ENCODE results near the gene LPCAT2. TPM values are rescaled to one million over a fixed set of nuclear protein-coding genes. Genes with fewer than 3 reads are reported as not detected.

The LPCAT2 gene
- total RNA-seq, 1 experiment from 2014 or later: not detected

DNA sequence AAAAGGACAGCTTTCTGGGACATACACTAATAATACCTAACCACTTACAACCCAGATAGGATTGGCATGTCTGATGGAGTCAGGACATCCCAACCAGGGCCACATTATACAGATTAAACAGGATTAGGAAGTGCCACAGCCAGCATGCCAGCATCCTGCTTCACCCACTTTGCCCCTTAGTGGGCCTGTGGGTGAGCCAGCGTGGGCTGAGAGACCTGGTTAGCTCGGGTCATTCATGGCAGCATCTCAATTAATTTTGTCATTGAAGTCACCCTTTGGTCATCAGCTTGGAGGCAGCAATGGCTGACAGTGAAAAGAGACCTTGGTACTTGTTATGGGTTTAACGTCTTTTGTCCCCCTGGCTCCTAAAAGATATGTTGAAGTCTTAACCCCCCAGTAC lies 117.0 kb downstream of the LPCAT2 start:
- DNase-seq (ENCODE audit: low spot score): no peak
- in situ Hi-C loops (cut with HindIII; ENCODE audit: low sequenced_read_pairs): no loop called here

DNA sequence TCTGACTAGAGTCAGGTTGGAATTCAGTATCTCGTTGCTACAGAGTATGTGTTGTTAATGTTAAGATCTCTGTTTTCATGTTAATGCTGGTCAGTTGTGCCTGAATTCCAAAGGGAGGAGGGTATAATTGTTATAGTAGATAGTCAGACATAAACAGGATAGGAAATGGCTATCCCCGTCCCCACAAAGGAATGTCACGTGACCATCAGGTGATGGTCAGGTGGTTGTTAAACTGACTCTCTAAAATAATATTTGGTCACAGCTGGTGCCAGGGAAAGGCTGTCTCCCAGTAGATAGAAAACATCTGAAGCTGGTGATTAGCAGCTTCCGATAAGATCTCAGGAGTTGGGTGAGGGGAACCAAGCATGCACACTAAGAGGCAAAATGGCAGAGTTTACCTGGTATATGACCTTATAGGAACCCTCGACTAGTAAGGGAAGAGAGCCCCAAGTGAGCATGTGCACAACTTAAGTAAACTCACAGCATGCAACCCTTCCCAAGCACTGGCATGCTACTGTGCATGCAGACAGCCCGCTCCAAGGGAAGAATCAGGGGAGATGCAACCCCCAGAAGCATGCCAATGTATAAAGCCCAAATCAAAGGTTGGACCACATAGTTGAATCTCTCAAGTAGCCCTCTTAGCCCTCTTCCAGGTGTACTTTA lies 119.6 kb downstream of the LPCAT2 start:
- no peak for DNase-seq (ENCODE audit: low spot score)
- in situ Hi-C loops (cut with HindIII; ENCODE audit: low sequenced_read_pairs): no loop called here

DNA sequence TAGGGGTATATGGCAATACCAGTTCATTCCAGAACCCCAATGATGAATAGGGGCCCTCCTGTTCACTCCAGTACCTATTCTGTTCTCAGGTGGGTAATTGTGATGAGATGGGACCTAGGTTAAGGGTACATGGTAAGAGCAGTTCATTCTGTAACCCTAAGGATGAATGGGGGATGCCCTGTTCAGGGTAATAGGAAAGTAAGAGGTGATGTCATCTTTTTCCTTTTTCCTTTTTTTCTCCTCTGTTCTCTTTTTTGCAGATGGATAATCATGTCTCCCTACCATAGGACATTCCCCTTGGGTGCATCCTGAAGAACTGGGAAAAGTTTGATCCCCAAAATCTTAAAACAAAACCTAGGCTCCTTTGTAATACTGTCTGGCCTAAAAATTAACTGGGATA lies 121.9 kb downstream of the LPCAT2 start:
- in situ Hi-C loops (cut with HindIII; ENCODE audit: low sequenced_read_pairs): no loop called here

DNA sequence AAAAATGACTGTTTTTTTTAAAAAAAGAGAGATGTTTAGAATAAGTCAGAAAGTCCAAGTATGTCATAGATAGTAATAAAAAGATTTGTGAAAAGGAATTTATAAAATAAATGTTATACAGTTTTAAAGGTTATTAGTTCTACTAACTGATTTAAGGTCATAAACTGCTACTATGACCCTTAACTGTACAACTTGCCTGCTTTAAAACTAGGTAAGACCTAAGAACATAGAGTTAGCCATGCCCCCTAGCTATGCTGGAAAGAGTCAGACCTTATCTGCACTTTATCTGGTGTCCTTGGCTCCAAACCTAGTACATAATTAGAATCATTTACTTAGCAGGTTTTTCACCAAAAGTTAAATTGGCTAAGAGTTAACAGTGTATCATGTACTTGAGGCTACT lies 123.4 kb downstream of the LPCAT2 start:
- in situ Hi-C loops (cut with HindIII; ENCODE audit: low sequenced_read_pairs): no loop called here
- DNase-seq (ENCODE audit: low spot score): no peak

More for the DNA sequence above, 121.9 kb downstream of the LPCAT2 start:
- no peak for DNase-seq (ENCODE audit: low spot score)

DNA sequence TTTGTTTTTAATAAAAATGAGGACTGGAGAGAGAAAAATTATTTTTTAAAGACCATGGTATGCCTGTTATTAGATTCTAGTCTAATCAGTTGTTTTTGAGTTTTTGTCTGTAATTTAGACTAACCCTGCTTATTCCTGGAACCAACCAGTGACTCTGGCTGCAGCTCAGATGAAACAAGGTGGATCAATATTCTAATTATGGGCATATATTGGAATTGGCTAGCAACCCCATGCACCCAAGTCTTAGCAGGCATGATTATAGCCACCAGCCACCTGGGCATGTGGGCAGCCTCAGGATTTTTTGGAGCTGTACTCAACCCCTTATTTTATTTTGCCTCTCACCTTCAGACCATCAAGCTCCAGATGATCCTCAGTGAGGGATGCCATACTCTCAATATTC lies 125.3 kb downstream of the LPCAT2 start:
- no peak for DNase-seq (ENCODE audit: low spot score)
- in situ Hi-C loops (cut with HindIII; ENCODE audit: low sequenced_read_pairs): no loop called here

Other genes starting within 250 kb of the LPCAT2 start
- not detected in 2 replicates for gene IRX6, start 184.9 kb upstream of the LPCAT2 start, total RNA-seq (2014; rRNA removed; shearing (Covaris generic))
- not detected in 2 replicates for gene MMP2, start 29.9 kb upstream of the LPCAT2 start, total RNA-seq (2014; rRNA removed; shearing (Covaris generic))
- not detected in 2 replicates for gene CAPNS2, start 57.6 kb downstream of the LPCAT2 start, total RNA-seq (2014; rRNA removed; shearing (Covaris generic))
- not detected in 2 replicates for gene SLC6A2, start 146.9 kb downstream of the LPCAT2 start, total RNA-seq (2014; rRNA removed; shearing (Covaris generic))